Stromal cell of bone marrow (primary cell): ENCODE data around the gene OR56B4.
"Not testable (repeated sequence)": the region's sequence is repeated elsewhere in the genome, so short reads cannot be mapped to it uniquely, and the experiment has no call there.

Source experiments
- DNase-seq: peaks from one replicate; pipeline ENCODE4 v3.0.0-alpha.2; 2012; ENCODE audit warnings: low read depth

OR56B4 gene, protein sequence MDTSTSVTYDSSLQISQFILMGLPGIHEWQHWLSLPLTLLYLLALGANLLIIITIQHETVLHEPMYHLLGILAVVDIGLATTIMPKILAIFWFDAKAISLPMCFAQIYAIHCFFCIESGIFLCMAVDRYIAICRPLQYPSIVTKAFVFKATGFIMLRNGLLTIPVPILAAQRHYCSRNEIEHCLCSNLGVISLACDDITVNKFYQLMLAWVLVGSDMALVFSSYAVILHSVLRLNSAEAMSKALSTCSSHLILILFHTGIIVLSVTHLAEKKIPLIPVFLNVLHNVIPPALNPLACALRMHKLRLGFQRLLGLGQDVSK

DNA sequence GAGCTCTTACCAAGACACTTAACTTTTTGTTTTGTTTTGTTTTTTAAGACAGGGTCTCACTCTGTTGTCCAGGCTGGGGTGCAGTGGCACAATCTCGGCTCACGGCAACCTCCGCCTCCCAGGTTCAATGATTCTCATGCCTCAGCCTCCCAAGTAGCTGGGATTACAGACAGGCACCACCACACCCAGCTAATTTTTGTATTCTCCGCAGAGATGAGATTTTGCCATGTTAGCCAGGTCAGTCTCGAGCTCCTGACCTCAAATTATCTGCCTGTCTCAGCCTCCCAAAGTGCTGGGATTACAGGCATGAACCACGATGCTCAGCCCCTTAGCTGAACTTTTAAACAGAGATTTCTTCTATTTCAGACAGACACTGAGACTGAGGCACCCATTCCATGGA lies at the start of gene OR56B4:
Gene OR56B4, plus strand, starts transcription at position 301 of the 400 bp plus-strand sequence. Its CDS starts 95 bp downstream, at position 396.
- not testable (repeated sequence) for DNase-seq

DNA sequence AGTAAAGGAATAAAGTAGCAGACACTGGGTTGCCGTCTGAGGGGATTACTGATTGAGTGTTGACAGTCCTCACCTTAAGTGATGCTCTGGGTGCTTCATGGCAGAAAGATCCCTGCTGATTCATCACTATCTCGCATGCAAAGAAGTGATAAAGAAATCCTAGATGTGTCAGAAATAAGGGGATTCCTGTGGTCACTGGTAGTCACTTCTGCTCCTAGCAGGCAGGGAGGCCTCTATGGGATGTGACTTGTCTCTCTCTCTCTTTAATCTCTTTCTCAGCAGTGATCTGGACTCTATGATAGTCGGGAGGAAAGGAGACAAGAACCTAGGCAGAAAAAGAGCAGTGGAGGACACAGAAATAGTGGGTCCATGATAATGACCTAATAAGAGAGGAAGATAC lies 46.0 kb upstream of the OR56B4 start:
- no peak for DNase-seq

DNA sequence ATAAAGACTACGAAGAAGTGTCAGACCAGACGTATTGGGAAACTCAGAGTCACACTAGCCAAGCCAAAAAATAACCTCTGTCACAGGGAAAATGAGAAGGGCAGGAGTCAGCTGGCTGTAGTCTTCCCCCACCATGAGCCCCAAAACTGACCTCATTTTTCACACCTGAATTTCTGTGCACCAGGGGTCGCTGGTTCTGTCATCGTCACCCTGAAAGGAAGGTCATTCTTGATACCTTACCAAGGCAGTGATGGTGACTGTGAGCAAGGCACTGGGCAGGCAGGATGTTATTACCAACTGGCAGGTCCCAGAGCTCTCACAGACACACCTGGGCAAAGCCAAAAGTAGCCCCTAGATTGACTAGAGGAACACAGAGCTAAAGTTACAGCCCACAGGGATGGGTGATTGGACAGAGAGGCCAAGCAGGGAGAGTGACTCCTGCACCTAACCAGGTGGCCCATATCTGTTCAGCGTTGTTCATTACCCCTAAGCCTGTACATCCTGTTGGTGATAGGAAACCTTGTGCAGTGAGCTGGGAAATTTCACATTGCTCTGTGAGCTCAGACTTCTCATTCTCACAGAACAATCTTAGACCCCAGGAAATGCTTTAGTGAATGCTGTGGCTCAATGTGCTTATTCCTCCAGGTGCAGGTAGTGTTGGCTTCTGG lies 44.7 kb upstream of the OR56B4 start:
- no peak for DNase-seq

DNA sequence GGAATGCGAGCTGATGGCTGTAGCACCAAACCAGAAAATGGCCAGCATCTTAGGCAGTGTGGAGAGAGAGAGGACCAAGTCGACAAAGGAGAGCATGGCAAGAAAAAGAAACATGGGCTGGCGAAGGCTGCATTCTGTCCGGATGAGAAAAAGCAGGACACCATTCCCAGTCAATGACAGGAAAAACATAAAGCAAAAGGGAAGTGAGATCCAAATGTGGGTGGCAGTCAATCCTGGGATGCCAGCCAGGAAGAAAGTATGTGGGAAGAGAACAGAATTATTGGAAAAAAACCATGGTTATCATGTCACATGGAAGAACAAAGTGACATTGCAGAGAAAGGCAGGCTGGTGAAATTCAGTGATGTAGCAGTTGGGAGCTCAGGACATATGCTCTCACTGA lies 40.0 kb upstream of the OR56B4 start:
- no peak for DNase-seq

- DNase-seq: not testable (repeated sequence)
These were observed 31.0 kb upstream of the OR56B4 start for GRCh38 chr11:6076443-6076842.

GRCh38 chr11:6077723-6078122 lies 29.8 kb upstream of the OR56B4 start:
- no peak for DNase-seq

GRCh38 chr11:6079463-6079862 lies 28.0 kb upstream of the OR56B4 start:
- DNase-seq: no peak

- DNase-seq: no peak
These were observed 24.4 kb upstream of the OR56B4 start for GRCh38 chr11:6083129-6083528.

GRCh38 chr11:6084587-6084986 lies 22.9 kb upstream of the OR56B4 start:
- no peak for DNase-seq

DNA sequence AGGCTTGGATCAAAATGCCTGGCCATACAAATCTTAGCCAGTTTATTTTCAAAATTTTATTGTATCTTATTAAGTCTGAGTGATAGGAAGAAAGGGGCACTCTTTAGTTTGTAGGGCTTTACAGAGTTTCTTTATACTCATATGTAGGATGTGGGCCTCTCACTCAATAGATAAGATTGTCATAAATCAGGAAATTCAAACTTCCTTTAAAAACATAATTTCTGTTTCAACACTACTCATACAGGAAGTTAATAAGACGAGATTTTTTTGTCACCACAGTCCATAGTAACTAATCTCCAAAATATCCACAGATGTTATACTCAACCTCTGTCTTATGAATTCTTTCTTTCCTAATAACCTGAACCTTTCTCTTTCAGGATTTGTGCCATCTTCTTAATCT lies 13.3 kb upstream of the OR56B4 start:
- no peak for DNase-seq

- no peak for DNase-seq
These were observed 11.7 kb upstream of the OR56B4 start for GRCh38 chr11:6095798-6096197.

DNA sequence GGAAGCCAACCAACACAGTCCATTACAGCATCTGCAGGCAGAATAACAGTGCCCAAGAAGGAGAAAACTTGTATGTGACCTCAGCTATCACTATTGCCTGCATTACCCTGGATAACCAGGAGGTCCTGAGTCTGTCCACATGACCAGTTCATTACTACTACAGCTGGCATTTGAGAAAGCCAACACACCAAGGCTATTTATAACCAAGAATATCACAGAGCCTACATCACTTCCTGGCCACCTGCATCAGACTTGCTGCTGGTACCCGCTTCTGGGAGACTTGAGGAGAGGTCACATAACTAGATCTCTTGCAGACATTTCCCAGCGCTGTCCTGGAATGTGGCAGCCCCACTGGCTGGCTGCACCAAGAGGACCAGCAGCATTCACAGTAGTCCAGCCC lies 11.1 kb upstream of the OR56B4 start:
- DNase-seq: no peak

- no peak for DNase-seq
These were observed 7.9 kb upstream of the OR56B4 start for GRCh38 chr11:6099577-6099976.

GRCh38 chr11:6110011-6110410 lies 2.5 kb downstream of the OR56B4 start:
- no peak for DNase-seq

GRCh38 chr11:6111673-6112072 lies 4.2 kb downstream of the OR56B4 start:
- DNase-seq: no peak

GRCh38 chr11:6116638-6117037 lies 9.2 kb downstream of the OR56B4 start:
- no peak for DNase-seq

DNA sequence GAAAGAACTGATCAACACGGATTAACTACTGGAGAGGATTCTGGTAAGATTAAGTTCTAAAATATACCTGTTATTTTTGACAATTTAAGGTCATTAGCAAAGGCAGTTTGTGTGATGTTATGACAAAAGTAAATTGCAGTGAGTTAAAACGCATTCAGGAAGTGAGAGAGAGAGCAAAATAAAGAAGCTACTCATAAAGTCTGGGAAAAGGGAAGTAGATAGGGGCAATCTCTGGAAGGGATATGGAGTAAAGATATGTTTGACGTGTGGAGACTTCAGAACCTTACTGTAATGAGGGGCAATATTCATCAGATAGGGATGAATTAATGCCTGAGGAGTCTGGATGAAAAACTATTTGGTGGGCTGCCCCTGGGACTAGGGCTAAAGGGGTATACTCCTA lies 16.8 kb downstream of the OR56B4 start:
- DNase-seq: no peak

DNA sequence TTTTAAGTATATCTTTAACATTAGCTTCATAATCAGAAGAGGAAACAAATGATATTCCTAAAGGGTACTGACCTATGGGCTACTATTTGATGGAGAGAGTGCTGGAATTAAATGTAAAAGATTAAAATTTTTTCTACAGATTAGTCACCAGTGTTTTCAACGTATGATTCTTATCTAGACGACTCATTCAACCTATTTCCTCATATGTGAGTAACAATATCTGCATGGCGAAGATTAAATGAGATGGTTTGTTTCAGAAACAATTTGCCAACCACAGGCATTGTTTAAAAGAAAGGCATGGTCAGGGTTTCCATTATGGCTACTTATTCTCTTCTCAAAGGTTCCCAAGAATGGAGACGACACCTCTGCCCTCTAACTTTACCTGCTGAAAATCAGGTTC lies 20.4 kb downstream of the OR56B4 start:
- DNase-seq: no peak

- no peak for DNase-seq
These were observed 21.5 kb downstream of the OR56B4 start for GRCh38 chr11:6129011-6129410.

DNA sequence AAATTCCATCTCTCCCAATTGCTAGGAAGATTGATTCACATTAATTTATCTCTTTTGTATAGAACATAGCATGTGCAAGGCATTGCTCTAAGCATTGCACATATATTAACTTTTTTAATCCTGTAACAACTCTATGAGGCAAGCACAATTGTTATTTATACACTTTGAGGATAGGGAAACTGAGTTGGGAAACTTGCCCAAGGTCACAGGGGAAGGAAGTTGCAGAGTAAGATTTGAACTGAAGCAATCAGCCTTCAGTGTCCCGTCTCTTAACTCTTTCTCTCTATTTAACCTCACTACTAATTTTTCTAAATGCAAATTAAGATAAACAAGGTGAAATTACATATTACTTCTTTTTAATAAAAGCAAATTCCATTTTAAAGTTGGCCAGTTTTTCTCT lies 22.2 kb downstream of the OR56B4 start:
- DNase-seq: no peak

- no peak for DNase-seq
These were observed 24.9 kb downstream of the OR56B4 start for GRCh38 chr11:6132431-6132830.

DNA sequence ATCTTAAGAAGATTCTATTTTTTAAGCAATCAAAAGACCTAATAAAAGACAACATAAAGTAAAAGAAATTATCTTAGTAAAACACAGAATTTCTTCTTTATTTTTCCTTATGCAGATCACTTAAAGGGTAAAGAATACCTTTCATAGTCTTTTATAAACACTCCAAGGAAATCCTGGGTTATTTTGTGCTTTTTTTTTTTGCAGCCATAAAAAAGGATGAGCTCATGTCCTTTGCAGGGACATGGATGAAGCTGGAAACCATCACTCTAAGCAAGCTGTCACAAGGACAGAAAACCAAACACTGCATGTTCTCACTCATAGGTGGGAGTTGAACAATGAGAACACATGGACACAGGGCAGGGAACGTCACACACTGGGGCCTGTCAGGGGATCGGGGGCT lies 28.5 kb downstream of the OR56B4 start:
- DNase-seq: not testable (repeated sequence)

DNA sequence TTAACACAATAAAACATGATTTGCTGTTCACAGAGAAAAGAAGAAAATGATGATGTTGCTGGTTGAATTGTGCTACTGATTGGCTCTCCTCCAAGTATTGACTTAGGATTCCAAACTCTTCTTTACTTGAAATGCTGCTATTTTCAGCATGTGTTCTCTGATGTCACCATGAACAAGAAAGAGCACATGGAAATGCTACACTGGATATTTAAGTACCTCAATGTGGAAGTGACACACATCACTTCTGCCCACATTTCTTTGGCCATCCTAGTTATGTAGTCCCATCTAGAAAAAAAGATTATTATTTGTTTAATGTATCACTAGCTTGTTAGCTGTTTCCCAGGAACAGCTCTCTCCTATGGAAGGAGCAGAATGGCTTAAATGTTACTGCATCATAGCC lies 35.5 kb downstream of the OR56B4 start:
- DNase-seq: no peak

- DNase-seq: not testable (repeated sequence)
These were observed 36.3 kb downstream of the OR56B4 start for GRCh38 chr11:6143737-6144136.
